Naive B cell (primary cell): ENCODE data around the gene KIF6. TPM values are rescaled to one million over a fixed set of nuclear protein-coding genes. Genes with fewer than 3 reads are reported as not detected.
A peak's percentile ranks its signal among the peaks of the same experiment; 100 is the strongest.
"Not testable (repeated sequence)": the region's sequence is repeated elsewhere in the genome, so short reads cannot be mapped to it uniquely, and the experiment has no call there.

Source experiments
- ATAC-seq, 2 donors: fragments of 150-1000 bp; cut with Tn5 transposase; 2 replicates each; pipeline ENCODE4 v1.10.0; 2021; ENCODE audit warnings: low read depth in 2 of 2, mild to moderate bottlenecking in 2 of 2, moderate library complexity in 2 of 2
- DNase-seq: peaks from one replicate; pipeline ENCODE4 v3.0.0; 2022
- H3K27ac Mint-ChIP-seq, 6 donors: one replicate each; pipeline ENCODE4 v1.8.0; 2020 to 2022; ENCODE audit warnings: mild to moderate bottlenecking in 6 of 6, mixed read lengths in 6 of 6, moderate library complexity in 5 of 6, inconsistent platforms in 2 of 6
- H3K27me3 Mint-ChIP-seq, 3 donors: one replicate each; pipeline ENCODE4 v1.8.0; 2021 to 2022; ENCODE audit warnings: mixed read lengths in 3 of 3, mild to moderate bottlenecking in 1 of 3
- H3K36me3 Mint-ChIP-seq, 2 donors: one replicate each; pipeline ENCODE4 v1.8.0; 2020 to 2022; ENCODE audit warnings: mixed read lengths in 2 of 2, inconsistent platforms in 1 of 2, mild to moderate bottlenecking in 1 of 2
- H3K4me1 Mint-ChIP-seq, 3 donors: one replicate each; pipeline ENCODE4 v1.8.0; 2020 to 2022; ENCODE audit warnings: mixed read lengths in 3 of 3, inconsistent platforms in 1 of 3, mild to moderate bottlenecking in 1 of 3, moderate library complexity in 1 of 3
- H3K4me3 Mint-ChIP-seq, 8 donors: one replicate each; pipeline ENCODE4 v1.8.0; 2020 to 2022; ENCODE audit warnings: mild to moderate bottlenecking in 8 of 8, mixed read lengths in 8 of 8, moderate library complexity in 8 of 8, inconsistent platforms in 2 of 8
- H3K9me3 Mint-ChIP-seq, 7 donors: one replicate each; pipeline ENCODE4 v1.8.0; 2020 to 2022; ENCODE audit warnings: mixed read lengths in 7 of 7, mild to moderate bottlenecking in 5 of 7, inconsistent platforms in 2 of 7, moderate library complexity in 1 of 7
- polyA plus RNA-seq, 6 donors: library from polyadenylated mRNA; unstranded; fragments of 300-500 nt; fragmentation: Illumina TruSeq; gene quantifications; one replicate each; pipeline ENCODE4 v1.2.3, GENCODE V29; 2021; ENCODE audit warnings: low read depth in 6 of 6

Gene KIF6
- polyA plus RNA-seq, 6 donors from 2014 or later = 0.16 to 0.19 TPM; not detected in 4

DNA sequence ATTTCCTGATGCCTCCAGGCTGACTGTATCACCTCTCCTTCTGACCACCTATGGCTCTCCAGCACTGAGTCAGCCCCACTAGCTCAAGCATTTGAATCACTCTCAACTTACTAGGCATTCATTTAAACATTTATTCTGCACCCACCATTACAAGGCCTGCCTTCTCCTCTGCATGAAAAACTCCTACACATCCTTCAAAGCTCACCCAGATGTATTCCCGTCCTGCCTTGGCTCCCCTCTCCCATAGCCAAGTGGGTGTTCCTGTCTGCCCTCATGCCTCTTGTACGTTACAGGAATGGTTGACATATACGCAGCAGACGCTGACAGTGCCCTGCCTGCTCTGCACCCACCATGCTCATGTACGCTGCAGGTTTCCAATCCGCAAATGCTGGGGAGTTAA lies 432.6 kb downstream of the KIF6 start:
- ATAC-seq (no peak), DNase-seq (no peak)
- H3K36me3 Mint-ChIP-seq = no peaks in the 10 kb centered on the region
- peaks cover 0 to 3% (median 0%) of the 10 kb centered on the region in 7 donors for H3K9me3 Mint-ChIP-seq
- peaks cover 8 to 59% (median 26%) of the 10 kb centered on the region in 3 donors for H3K27me3 Mint-ChIP-seq
- H3K4me3 Mint-ChIP-seq = no peak overlapping the region
- H3K4me1 Mint-ChIP-seq = no peaks in the 10 kb centered on the region
- no peak overlapping the region for H3K27ac Mint-ChIP-seq

DNA sequence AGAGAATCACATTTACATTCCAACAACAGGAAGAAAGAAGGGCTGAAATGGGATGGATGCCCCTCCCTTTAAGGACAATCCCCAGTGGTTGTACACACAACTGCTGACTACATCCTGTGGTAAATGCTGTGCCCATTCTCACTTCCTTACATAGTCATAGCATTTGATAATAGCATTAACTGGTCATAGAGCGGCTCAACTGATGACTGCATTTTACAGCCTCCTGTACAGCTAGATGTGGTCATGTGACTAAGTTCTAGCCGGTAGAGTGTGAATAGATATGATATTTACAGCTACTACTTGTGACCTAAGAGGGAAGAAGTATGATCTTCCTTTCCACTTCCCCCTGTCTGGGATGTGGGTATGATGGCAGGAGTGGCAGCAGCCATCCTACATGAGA lies 435.7 kb downstream of the KIF6 start:
- Mint-ChIP-seq H3K27me3 (peaks cover 8 to 48% (median 19%) of the 10 kb centered on the region in 3 donors), H3K36me3 (no peaks in the 10 kb centered on the region), H3K4me1 (peaks cover 0 to 11% (median 8%) of the 10 kb centered on the region in 3 donors), H3K9me3 (peaks cover 0 to 3% (median 0%) of the 10 kb centered on the region in 7 donors), H3K4me3 (no peak overlapping the region), H3K27ac (no peak overlapping the region)
- DNase-seq (no peak), ATAC-seq (peak in 1 of 2 donors; percentile 35)

DNA sequence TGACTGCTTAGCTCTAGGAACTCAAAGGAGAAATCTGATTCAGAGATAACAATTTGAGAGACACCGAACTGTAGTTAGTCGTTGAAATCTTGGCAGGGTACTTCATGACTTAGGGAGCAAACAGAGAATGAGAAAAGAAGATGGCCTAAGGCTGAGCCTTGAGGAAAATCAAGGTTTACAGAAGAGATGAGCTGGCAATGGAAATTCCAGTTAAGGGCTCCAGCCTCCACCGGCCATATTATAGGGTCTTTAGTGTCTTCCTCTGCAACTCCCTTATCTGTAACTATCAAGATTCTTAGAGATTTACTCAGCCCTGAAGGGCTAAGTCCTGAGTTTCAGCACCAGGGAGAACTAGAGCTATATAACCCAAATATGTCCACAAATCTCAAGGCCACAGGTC lies 437.6 kb downstream of the KIF6 start:
- Mint-ChIP-seq H3K9me3 (peaks cover 0 to 3% (median 0%) of the 10 kb centered on the region in 7 donors), H3K4me1 (peaks cover 0 to 11% (median 8%) of the 10 kb centered on the region in 3 donors), H3K36me3 (no peaks in the 10 kb centered on the region), H3K27me3 (peaks cover 16 to 41% (median 17%) of the 10 kb centered on the region in 3 donors), H3K27ac (no peak overlapping the region), H3K4me3 (no peak overlapping the region)
- ATAC-seq = no peak
- DNase-seq = no peak

DNA sequence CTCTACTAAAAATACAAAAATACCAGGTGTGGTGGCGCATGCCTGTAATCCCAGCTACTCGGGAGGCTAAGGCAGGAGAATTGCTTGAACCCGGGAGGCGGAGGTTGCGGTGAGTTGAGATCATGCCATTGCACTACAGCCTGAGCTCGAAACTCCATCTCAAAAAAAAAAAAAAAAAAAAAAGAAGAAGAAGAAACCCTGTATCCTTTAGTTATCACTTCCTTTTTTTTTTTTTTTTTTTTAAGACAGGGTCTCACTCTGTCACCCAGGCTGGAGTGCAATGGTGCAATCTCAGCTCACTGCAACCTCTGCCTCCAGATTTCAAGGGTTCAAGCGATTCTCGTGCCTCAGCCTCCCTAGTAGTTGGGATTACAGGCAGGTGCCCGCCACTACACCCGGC lies 438.6 kb downstream of the KIF6 start:
- H3K27ac Mint-ChIP-seq, H3K36me3 Mint-ChIP-seq, H3K9me3 Mint-ChIP-seq, DNase-seq: not testable (repeated sequence)
- ATAC-seq = peak; percentile 56 to 82
- Mint-ChIP-seq H3K27me3 (peaks cover 21 to 35% (median 27%) of the 10 kb centered on the region in 3 donors), H3K4me1 (peaks cover 0 to 11% (median 8%) of the 10 kb centered on the region in 3 donors), H3K4me3 (peak overlapping the region in 1 of 8 donors; percentile 15)

DNA sequence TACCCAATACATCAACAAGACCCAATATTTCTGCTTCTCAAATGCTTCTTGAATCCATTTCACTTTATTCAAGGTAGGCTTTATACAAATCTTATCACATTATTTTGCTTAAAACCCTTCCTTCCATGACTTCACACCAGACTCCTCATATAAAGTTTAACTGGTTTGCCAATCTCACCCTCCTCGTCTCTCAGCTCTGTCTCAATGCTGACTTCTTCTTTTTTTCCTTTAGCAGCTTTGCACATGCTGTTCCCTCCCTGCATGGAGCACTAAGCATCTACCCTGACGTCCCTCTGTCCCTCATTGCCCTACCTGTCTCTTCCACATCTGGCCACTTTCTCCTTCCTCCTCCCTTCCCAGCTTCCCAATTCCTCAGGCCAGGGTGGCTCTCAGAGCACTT lies 442.4 kb downstream of the KIF6 start:
- no peak overlapping the region for H3K27ac Mint-ChIP-seq

DNA sequence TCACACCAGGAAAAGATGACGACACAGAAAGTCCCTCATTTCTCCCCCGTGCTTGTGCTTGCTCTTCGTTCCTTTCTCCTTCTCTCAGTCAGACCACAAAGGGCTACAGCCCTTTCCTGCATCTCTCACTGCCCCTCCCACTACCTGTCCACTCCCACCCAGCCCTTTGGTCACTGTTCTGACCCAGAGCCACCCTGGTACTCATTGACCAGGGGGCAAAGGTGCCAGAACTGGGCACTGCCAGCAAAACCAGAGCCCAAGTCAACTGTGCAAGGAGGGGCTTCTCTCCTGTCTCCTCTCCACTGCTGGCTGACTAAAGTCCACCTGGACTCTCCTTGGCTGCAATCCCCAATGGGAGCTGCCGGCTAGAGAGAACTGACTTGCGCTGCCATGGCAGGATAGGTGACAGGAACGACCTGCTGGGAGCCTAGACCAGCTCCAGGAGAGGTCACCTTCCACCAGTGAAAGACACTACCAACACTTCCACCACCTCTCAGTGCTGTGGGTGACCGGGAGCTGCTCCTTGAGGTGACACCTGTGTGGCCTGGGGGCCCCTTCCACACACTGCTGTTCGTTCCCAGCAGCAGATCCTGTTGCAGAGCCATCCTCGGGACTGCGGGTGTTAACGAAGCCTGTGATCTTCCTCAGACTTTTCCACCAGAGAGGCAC lies 443.8 kb downstream of the KIF6 start:
- no peak for ATAC-seq
- H3K27ac Mint-ChIP-seq = peak overlapping the region in 1 of 6 donors; percentile 87
- H3K9me3 Mint-ChIP-seq = peaks cover 0 to 3% (median 0%) of the 10 kb centered on the region in 7 donors

More for the DNA sequence above, 442.4 kb downstream of the KIF6 start:
- Mint-ChIP-seq H3K9me3 (no peaks in the 10 kb centered on the region), H3K4me1 (peaks cover 0 to 11% (median 8%) of the 10 kb centered on the region in 3 donors), H3K4me3 (no peak overlapping the region), H3K36me3 (no peaks in the 10 kb centered on the region), H3K27me3 (peaks cover 13 to 45% (median 29%) of the 10 kb centered on the region in 3 donors)
- ATAC-seq (no peak), DNase-seq (no peak)

DNA sequence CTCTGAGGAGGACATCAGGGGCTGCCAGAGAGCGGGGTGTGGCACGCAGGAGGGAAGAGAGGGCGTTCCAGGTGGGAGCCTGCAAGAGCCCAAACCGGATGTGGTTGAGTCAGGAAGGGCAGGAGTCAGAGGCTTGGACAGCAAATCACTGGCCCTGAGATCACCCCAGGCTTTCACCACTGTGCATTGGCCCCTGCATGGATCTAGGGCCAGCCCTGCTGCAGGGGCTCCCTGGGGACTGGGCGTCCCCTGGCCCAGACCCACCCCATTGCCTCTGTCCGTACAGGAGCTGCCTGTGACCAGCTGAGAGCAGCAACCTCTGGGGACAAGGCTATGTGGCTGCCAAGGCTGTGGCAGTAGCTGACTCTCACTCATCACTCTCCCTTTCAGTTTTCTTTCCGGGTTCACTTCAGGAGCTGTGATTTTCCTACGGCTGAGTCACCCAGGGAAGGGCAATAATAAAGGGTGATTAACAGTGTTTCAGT lies 444.9 kb downstream of the KIF6 start:
- Mint-ChIP-seq H3K4me1 (peaks cover 0 to 4% (median under 1%) of the 10 kb centered on the region in 3 donors), H3K27ac (no peak overlapping the region), H3K27me3 (peaks cover 20 to 55% (median 23%) of the 10 kb centered on the region in 3 donors), H3K4me3 (peak overlapping the region in 1 of 8 donors; percentile 52), H3K36me3 (no peaks in the 10 kb centered on the region), H3K9me3 (peaks cover 0 to 3% (median 0%) of the 10 kb centered on the region in 7 donors)
- no peak for DNase-seq
- no peak for ATAC-seq

More for the DNA sequence above, 443.8 kb downstream of the KIF6 start:
- H3K27me3 Mint-ChIP-seq = peaks cover 22 to 56% (median 22%) of the 10 kb centered on the region in 3 donors
- H3K4me3 Mint-ChIP-seq = no peak overlapping the region
- DNase-seq = no peak
- peaks cover 0 to 8% (median 6%) of the 10 kb centered on the region in 3 donors for H3K4me1 Mint-ChIP-seq
- H3K36me3 Mint-ChIP-seq = no peaks in the 10 kb centered on the region

Other genes with a start within 250 kb of the KIF6 start
- not detected for gene DAAM2, start 67.0 kb upstream of the KIF6 start, polyA plus RNA-seq
- 1 to 10 TPM in 1 of 6 donors, under 1 TPM in 2, not detected in 3; 0.13 to 2.6 (median 0.42) TPM for gene MOCS1, start 209.1 kb upstream of the KIF6 start, polyA plus RNA-seq